ENCODE data around the gene GABBR1.

The GABBR1 gene

DNA sequence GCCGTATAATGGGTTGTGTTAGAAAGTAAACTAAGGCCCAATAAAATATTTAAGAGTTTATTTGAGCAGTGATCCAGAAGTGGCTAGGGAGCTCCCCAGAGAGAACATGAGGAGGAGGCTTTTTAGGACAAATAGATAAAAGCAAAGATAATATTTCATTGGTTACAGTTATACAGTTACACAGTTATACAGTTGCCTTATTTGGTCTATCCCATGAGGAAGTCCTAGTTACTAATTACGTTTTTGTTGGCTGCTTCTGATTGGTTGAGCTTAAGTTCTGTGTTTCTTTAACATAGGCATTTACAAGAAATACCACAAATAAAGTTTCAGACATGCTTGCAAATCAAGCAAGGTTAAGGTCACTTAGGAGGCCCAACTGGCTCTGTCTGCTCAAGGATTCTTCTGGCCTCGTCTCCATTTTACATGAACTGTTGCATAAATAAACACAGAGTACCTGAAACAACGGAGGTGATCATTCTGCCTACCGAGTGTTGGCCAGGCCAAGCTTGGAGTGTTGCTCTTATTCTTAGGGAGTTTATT lies 80.4 kb downstream of the GABBR1 start (continued):
- TF ChIP-seq, protein P1, sequence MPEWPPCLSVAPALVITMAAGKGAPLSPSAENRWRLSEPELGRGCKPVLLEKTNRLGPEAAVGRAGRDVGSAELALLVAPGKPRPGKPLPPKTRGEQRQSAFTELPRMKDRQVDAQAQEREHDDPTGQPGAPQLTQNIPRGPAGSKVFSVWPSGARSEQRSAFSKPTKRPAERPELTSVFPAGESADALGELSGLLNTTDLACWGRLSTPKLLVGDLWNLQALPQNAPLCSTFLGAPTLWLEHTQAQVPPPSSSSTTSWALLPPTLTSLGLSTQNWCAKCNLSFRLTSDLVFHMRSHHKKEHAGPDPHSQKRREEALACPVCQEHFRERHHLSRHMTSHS (tag by site-specific recombination; IDR thresholded peaks at IDR 0.05): no peak
- TF ChIP-seq ZNF37A (tag by site-specific recombination; IDR thresholded peaks at IDR 0.05) (no peak), GLIS1 (tag by site-specific recombination; IDR thresholded peaks at IDR 0.05) (no peak), ZNF274 (IDR thresholded peaks at IDR 0.05; ENCODE audit: low read length) (no peak), ZNF274 (tag by site-specific recombination; IDR thresholded peaks at IDR 0.05; ENCODE audit: borderline replicate concordance) (no peak), KLF8 (tag by site-specific recombination; IDR thresholded peaks at IDR 0.05) (no peak), SCRT1 (tag by site-specific recombination; IDR thresholded peaks at IDR 0.05; ENCODE audit: borderline replicate concordance) (no peak), YY1 (tag by site-specific recombination; IDR thresholded peaks at IDR 0.05) (no peak), ZBTB6 (tag by site-specific recombination; IDR thresholded peaks at IDR 0.05) (no peak), EGR2 (tag by site-specific recombination; IDR thresholded peaks at IDR 0.05; ENCODE audit: low read depth) (no peak), ZNF664 (tag by site-specific recombination; IDR thresholded peaks at IDR 0.05) (no peak), SCRT2 (tag by site-specific recombination; IDR thresholded peaks at IDR 0.05) (no peak), IKZF3 (tag by site-specific recombination; IDR thresholded peaks at IDR 0.05) (peak; percentile 35; the same call in 1 of the 2 replicates), PRDM6 (tag by site-specific recombination; IDR thresholded peaks at IDR 0.05) (peak; percentile 42), KLF16 (tag by site-specific recombination; IDR thresholded peaks at IDR 0.05) (no peak), OVOL3 (tag by site-specific recombination; IDR thresholded peaks at IDR 0.05) (peak; percentile 96), ZNF16 (tag by site-specific recombination; IDR thresholded peaks at IDR 0.05; ENCODE audit: low read depth) (no peak), ZNF544 (tag by site-specific recombination; IDR thresholded peaks at IDR 0.05) (no peak), ZNF785 (tag by site-specific recombination; IDR thresholded peaks at IDR 0.05) (no peak)
- TF ChIP-seq, protein P2, sequence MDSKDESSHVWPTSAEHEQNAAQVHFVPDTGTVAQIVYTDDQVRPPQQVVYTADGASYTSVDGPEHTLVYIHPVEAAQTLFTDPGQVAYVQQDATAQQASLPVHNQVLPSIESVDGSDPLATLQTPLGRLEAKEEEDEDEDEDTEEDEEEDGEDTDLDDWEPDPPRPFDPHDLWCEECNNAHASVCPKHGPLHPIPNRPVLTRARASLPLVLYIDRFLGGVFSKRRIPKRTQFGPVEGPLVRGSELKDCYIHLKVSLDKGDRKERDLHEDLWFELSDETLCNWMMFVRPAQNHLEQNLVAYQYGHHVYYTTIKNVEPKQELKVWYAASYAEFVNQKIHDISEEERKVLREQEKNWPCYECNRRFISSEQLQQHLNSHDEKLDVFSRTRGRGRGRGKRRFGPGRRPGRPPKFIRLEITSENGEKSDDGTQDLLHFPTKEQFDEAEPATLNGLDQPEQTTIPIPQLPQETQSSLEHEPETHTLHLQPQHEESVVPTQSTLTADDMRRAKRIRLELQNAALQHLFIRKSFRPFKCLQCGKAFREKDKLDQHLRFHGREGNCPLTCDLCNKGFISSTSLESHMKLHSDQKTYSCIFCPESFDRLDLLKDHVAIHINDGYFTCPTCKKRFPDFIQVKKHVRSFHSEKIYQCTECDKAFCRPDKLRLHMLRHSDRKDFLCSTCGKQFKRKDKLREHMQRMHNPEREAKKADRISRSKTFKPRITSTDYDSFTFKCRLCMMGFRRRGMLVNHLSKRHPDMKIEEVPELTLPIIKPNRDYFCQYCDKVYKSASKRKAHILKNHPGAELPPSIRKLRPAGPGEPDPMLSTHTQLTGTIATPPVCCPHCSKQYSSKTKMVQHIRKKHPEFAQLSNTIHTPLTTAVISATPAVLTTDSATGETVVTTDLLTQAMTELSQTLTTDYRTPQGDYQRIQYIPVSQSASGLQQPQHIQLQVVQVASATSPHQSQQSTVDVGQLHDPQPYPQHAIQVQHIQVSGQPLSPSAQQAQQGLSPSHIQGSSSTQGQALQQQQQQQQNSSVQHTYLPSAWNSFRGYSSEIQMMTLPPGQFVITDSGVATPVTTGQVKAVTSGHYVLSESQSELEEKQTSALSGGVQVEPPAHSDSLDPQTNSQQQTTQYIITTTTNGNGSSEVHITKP (tag by site-specific recombination; IDR thresholded peaks at IDR 0.05): peak; percentile 64; the same call in 1 of the 2 replicates
- TF ChIP-seq, protein P3, sequence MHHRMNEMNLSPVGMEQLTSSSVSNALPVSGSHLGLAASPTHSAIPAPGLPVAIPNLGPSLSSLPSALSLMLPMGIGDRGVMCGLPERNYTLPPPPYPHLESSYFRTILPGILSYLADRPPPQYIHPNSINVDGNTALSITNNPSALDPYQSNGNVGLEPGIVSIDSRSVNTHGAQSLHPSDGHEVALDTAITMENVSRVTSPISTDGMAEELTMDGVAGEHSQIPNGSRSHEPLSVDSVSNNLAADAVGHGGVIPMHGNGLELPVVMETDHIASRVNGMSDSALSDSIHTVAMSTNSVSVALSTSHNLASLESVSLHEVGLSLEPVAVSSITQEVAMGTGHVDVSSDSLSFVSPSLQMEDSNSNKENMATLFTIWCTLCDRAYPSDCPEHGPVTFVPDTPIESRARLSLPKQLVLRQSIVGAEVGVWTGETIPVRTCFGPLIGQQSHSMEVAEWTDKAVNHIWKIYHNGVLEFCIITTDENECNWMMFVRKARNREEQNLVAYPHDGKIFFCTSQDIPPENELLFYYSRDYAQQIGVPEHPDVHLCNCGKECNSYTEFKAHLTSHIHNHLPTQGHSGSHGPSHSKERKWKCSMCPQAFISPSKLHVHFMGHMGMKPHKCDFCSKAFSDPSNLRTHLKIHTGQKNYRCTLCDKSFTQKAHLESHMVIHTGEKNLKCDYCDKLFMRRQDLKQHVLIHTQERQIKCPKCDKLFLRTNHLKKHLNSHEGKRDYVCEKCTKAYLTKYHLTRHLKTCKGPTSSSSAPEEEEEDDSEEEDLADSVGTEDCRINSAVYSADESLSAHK (tag by site-specific recombination; IDR thresholded peaks at IDR 0.05): no peak

Measured in HEK293 (cell line).